ENCODE data around the gene SCYGR5. TPM values are rescaled to one million over a fixed set of nuclear protein-coding genes. Genes with fewer than 3 reads are reported as not detected.

Gene SCYGR5
- total and polyA plus RNA-seq, 4 donors = not detected

GRCh38 chr2:227634201-227634600, 32.4 kb upstream of the SCYGR5 start:
- Histone ChIP-seq H3K27ac (ENCODE audit: low read depth in 1 of 2, low read length in 2 of 2) (no peak overlapping the region), H3K9me3 (ENCODE audit: control insufficient read depth in 4 of 4, low read length in 3 of 4) (no peaks in the 10 kb centered on the region), H3K27me3 (ENCODE audit: control insufficient read depth in 4 of 4, insufficient read depth in 4 of 4, low read length in 3 of 4) (no peaks in the 10 kb centered on the region), H3K36me3 (ENCODE audit: control insufficient read depth in 4 of 4, insufficient read depth in 3 of 4, low read depth in 1 of 4, low read length in 3 of 4) (no peaks in the 10 kb centered on the region), H3K4me3 (ENCODE audit: low read depth in 1 of 3, low read length in 3 of 3) (no peak overlapping the region), H3K4me1 (ENCODE audit: control insufficient read depth in 4 of 4, insufficient read depth in 4 of 4, low read length in 3 of 4) (no peaks in the 10 kb centered on the region), H3K9ac (ENCODE audit: low read depth in 1 of 2, low read length in 2 of 2) (no peak overlapping the region)
- DNase-seq (ENCODE audit: low spot score) = no peak
- 79% methylated on average over 3 of the region's 3 CpGs for WGBS
- TF ChIP-seq NR2F2 (IDR thresholded peaks at IDR 0.05) = no peak
- no peak for TF ChIP-seq RXRA (IDR thresholded peaks at IDR 0.05)
- TF ChIP-seq FOXA2 (IDR thresholded peaks at IDR 0.05) = no peak
- no peak for TF ChIP-seq GABPA (IDR thresholded peaks at IDR 0.05 in 1 of 2, conservative IDR thresholded peaks at IDR 0.05 in 1 of 2)
- no peak for TF ChIP-seq RAD21 (IDR thresholded peaks at IDR 0.05)
- no peak for TF ChIP-seq HNF4G (IDR thresholded peaks at IDR 0.05)
- TF ChIP-seq ZBTB33 (IDR thresholded peaks at IDR 0.05) = no peak
- TF ChIP-seq TAF1 (conservative IDR thresholded peaks at IDR 0.05) = no peak
- TF ChIP-seq MAX (IDR thresholded peaks at IDR 0.05) = no peak
- no peak for TF ChIP-seq HNF4A (conservative IDR thresholded peaks at IDR 0.05)
- no peak for TF ChIP-seq YY1 (IDR thresholded peaks at IDR 0.05)
- TF ChIP-seq REST (IDR thresholded peaks at IDR 0.05) = no peak

GRCh38 chr2:227642656-227643055, 23.9 kb upstream of the SCYGR5 start:
- DNase-seq (ENCODE audit: low spot score) = no peak
- Histone ChIP-seq H3K4me3 (ENCODE audit: low read depth in 1 of 3, low read length in 3 of 3) (no peak overlapping the region), H3K9ac (ENCODE audit: low read depth in 1 of 2, low read length in 2 of 2) (no peak overlapping the region), H3K9me3 (ENCODE audit: control insufficient read depth in 4 of 4, low read length in 3 of 4) (no peaks in the 10 kb centered on the region), H3K4me1 (ENCODE audit: control insufficient read depth in 4 of 4, insufficient read depth in 4 of 4, low read length in 3 of 4) (no peaks in the 10 kb centered on the region), H3K36me3 (ENCODE audit: control insufficient read depth in 4 of 4, insufficient read depth in 3 of 4, low read depth in 1 of 4, low read length in 3 of 4) (no peaks in the 10 kb centered on the region), H3K27ac (ENCODE audit: low read depth in 1 of 2, low read length in 2 of 2) (no peak overlapping the region), H3K27me3 (ENCODE audit: control insufficient read depth in 4 of 4, insufficient read depth in 4 of 4, low read length in 3 of 4) (no peaks in the 10 kb centered on the region)
- TF ChIP-seq ZBTB33 (IDR thresholded peaks at IDR 0.05) = no peak
- no peak for TF ChIP-seq NR2F2 (IDR thresholded peaks at IDR 0.05)
- TF ChIP-seq HNF4A (conservative IDR thresholded peaks at IDR 0.05) = no peak
- WGBS = 35% methylated on average over 2 of the region's 2 CpGs
